NB4 (cell line): ENCODE data around the gene PRKD2.

Source experiments
- CTCF ChIP-seq: IDR thresholded peaks from one replicate; pipeline ENCODE4 v1.5.1; 2012; ENCODE audit warnings: low read depth, low read length
- MAX ChIP-seq: IDR thresholded peaks from 2 replicates; pipeline ENCODE4 v1.6.1; 2011; ENCODE audit warnings: low read depth, low read length
- MYC ChIP-seq: IDR thresholded peaks from 2 replicates; pipeline ENCODE4 v1.6.1; 2011; ENCODE audit warnings: low read depth, low read length
- POLR2A ChIP-seq: IDR thresholded peaks from 2 replicates; pipeline ENCODE4 v1.6.1; 2011; ENCODE audit warnings: mild to moderate bottlenecking; ENCODE audit not compliant: insufficient read length; ENCODE audit errors: extremely low read depth

GRCh38 chr19:46668662-46669061 lies 48.3 kb downstream of the PRKD2 start:
- TF ChIP-seq CTCF (no peak), MYC (no peak), MAX (no peak), POLR2A (no peak)
